ENCODE results near the gene RNF26. TPM values are rescaled to one million over a fixed set of nuclear protein-coding genes. Genes with fewer than 3 reads are reported as not detected.
A peak's percentile ranks its signal among the peaks of the same experiment; 100 is the strongest.

The RNF26 gene
- polyA plus RNA-seq, 4 donors: 6.5 to 28.3 (median 17.5) TPM

DNA sequence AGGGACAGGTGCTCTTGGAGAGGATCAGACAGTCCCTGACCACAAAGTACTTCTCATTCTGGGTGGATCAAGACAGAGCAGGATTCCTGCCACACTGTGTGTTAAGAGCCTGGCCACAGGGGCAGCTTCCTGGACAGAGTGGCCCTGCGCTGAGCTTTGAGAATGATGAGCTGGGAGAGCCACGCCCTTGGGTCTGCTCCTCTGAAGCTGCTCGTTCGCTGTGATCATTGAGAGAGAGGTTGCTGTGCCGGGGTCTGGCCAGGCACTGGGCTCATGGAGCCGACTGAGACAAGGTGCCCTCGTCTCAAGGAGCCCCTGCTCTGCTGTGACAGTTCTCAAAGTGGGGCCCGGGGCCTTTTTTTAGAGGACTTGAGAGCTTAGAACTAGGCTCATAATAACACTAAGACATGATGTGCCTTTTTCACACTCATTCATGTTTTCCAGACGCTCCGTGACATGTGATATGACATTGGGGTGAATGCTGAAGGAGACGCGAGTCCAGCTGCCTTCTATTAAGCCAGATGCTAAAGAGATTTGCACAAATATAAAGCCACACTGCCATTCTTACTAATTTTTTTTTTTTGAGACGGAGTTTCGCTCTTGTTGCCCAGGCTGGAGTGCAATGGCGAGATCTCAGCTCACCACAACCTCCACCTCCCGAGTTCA is 13.7 kb downstream of the RNF26 start:
- Histone ChIP-seq H3K27me3 (ENCODE audit: control insufficient read depth in 3 of 3, insufficient read depth in 3 of 3, low read length in 3 of 3) (peaks cover 0 to 2% (median 0%) of the 10 kb centered on the region in 3 donors), H3K4me1 (ENCODE audit: control insufficient read depth in 3 of 3, insufficient read depth in 2 of 3, low read depth in 1 of 3, low read length in 2 of 3) (peaks cover 1 to 10% (median 3%) of the 10 kb centered on the region in 3 donors), H3K36me3 (ENCODE audit: control insufficient read depth in 3 of 3, insufficient read depth in 2 of 3, low read depth in 1 of 3, low read length in 3 of 3) (no peaks in the 10 kb centered on the region), H3K4me3 (ENCODE audit: low read depth in 1 of 3, low read length in 3 of 3) (no peak overlapping the region), H3K27ac (ENCODE audit: low read depth in 1 of 3, low read length in 2 of 3) (no peak overlapping the region), H3K9me3 (ENCODE audit: control insufficient read depth in 2 of 2, insufficient read depth in 1 of 2, low read depth in 1 of 2, low read length in 1 of 2) (no peaks in the 10 kb centered on the region)
- 72 to 83% (median 83%) methylated on average over 16 of the region's 16 CpGs for WGBS, 3 donors
- DNase-seq (no peak), FAIRE-seq (no peak)

DNA sequence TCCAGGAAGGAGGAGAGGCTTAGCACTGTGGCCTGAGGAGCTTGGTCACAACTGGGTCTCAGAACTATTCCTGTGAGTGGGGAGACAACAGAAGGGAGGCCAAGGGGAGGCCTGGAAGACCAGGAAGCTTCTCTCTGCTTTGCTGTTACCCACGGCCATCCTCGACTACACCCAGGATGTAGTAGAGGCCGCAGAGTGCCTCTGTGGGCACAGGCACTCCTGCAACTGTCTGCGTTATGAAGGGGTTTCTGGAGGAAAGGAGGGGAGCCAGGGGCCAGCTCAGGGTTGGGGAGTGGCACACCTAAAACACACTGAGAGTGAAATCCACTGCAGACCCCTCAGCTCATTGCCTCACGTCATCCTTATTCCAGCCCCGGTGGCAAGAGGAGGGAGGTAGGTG is 16.0 kb downstream of the RNF26 start:
- H3K4me3 ChIP-seq (ENCODE audit: low read depth in 1 of 3, low read length in 3 of 3): no peak overlapping the region
- H3K27ac ChIP-seq (ENCODE audit: low read depth in 1 of 3, low read length in 2 of 3): no peak overlapping the region
- H3K27me3 ChIP-seq (ENCODE audit: control insufficient read depth in 3 of 3, insufficient read depth in 3 of 3, low read length in 3 of 3): peaks cover 0 to 2% (median 0%) of the 10 kb centered on the region in 3 donors
- 66 to 83% (median 82%) methylated on average over 6 of the region's 6 CpGs for WGBS, 3 donors
- H3K4me1 ChIP-seq (ENCODE audit: control insufficient read depth in 3 of 3, insufficient read depth in 2 of 3, low read depth in 1 of 3, low read length in 2 of 3): peaks cover 2 to 21% (median 3%) of the 10 kb centered on the region in 3 donors
- FAIRE-seq: no peak
- DNase-seq: no peak
- H3K9me3 ChIP-seq (ENCODE audit: control insufficient read depth in 2 of 2, insufficient read depth in 1 of 2, low read depth in 1 of 2, low read length in 1 of 2): no peaks in the 10 kb centered on the region
- H3K36me3 ChIP-seq (ENCODE audit: control insufficient read depth in 3 of 3, insufficient read depth in 2 of 3, low read depth in 1 of 3, low read length in 3 of 3): peaks cover 0 to 1% (median 0%) of the 10 kb centered on the region in 3 donors

DNA sequence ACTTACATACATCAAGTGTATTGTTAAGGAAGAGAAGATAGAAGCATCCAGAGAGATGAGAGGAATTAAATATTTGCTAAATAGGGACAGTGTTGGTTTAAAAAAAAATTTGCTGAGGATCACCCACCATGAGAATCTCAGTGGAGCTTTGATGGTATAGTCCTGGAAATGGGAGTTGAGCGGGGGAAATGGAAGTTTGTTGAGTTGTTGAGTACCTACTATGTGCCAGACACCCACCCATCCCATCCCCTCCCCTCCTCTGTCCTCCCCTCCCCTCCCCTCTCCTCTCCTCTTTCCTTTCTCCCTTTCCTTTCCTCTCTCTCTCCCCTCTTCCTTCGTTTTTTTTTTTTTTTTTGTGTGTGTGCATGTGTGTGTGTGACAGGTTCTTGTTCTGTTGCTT is 16.9 kb downstream of the RNF26 start:
- no peak for FAIRE-seq
- H3K36me3 ChIP-seq (ENCODE audit: control insufficient read depth in 3 of 3, insufficient read depth in 2 of 3, low read depth in 1 of 3, low read length in 3 of 3): peaks cover 0 to 9% (median 3%) of the 10 kb centered on the region in 3 donors
- H3K4me1 ChIP-seq (ENCODE audit: control insufficient read depth in 3 of 3, insufficient read depth in 2 of 3, low read depth in 1 of 3, low read length in 2 of 3): peaks cover 2 to 27% (median 3%) of the 10 kb centered on the region in 3 donors
- no peak overlapping the region for H3K4me3 ChIP-seq (ENCODE audit: low read depth in 1 of 3, low read length in 3 of 3)
- 42 to 100% (median 50%) methylated on average over 1 to 2 of the region's 2 CpGs for WGBS, 3 donors
- DNase-seq: no peak
- no peak overlapping the region for H3K27ac ChIP-seq (ENCODE audit: low read depth in 1 of 3, low read length in 2 of 3)
- peaks cover 0 to 2% (median 0%) of the 10 kb centered on the region in 3 donors for H3K27me3 ChIP-seq (ENCODE audit: control insufficient read depth in 3 of 3, insufficient read depth in 3 of 3, low read length in 3 of 3)
- no peaks in the 10 kb centered on the region for H3K9me3 ChIP-seq (ENCODE audit: control insufficient read depth in 2 of 2, insufficient read depth in 1 of 2, low read depth in 1 of 2, low read length in 1 of 2)

DNA sequence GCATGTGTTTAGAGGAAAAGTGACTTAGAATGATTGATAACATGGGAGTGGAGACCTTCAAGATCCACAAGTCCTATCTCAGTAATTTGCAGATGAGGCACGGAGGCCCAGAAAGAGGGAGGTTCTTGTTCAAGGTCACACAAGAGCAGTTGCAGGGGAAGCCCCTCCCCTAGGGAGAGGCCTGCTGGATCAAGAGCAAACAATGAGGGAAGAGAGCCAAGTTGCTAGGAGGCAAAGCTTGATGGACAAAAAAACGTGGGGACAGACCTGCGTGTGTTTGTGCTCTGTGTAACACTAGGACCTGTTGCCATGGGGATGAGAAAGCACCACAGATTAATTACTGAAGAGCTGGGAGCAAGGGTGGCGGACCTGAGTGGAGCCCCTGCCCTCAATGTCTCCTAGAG is 18.5 kb downstream of the RNF26 start:
- Histone ChIP-seq H3K9me3 (ENCODE audit: control insufficient read depth in 2 of 2, insufficient read depth in 1 of 2, low read depth in 1 of 2, low read length in 1 of 2) (no peaks in the 10 kb centered on the region), H3K4me1 (ENCODE audit: control insufficient read depth in 3 of 3, insufficient read depth in 2 of 3, low read depth in 1 of 3, low read length in 2 of 3) (peaks cover 2 to 32% (median 3%) of the 10 kb centered on the region in 3 donors), H3K27ac (ENCODE audit: low read depth in 1 of 3, low read length in 2 of 3) (peak overlapping the region in 2 of 3 donors; percentile 12 to 32), H3K36me3 (ENCODE audit: control insufficient read depth in 3 of 3, insufficient read depth in 2 of 3, low read depth in 1 of 3, low read length in 3 of 3) (peaks cover 0 to 16% (median 6%) of the 10 kb centered on the region in 3 donors), H3K27me3 (ENCODE audit: control insufficient read depth in 3 of 3, insufficient read depth in 3 of 3, low read length in 3 of 3) (peaks cover 0 to 2% (median 0%) of the 10 kb centered on the region in 3 donors), H3K4me3 (ENCODE audit: low read depth in 1 of 3, low read length in 3 of 3) (no peak overlapping the region)
- WGBS, 3 donors: 8 to 27% (median 18%) methylated on average over 4 of the region's 4 CpGs
- DNase-seq (peak; percentile 77 to 87), FAIRE-seq (no peak)

DNA sequence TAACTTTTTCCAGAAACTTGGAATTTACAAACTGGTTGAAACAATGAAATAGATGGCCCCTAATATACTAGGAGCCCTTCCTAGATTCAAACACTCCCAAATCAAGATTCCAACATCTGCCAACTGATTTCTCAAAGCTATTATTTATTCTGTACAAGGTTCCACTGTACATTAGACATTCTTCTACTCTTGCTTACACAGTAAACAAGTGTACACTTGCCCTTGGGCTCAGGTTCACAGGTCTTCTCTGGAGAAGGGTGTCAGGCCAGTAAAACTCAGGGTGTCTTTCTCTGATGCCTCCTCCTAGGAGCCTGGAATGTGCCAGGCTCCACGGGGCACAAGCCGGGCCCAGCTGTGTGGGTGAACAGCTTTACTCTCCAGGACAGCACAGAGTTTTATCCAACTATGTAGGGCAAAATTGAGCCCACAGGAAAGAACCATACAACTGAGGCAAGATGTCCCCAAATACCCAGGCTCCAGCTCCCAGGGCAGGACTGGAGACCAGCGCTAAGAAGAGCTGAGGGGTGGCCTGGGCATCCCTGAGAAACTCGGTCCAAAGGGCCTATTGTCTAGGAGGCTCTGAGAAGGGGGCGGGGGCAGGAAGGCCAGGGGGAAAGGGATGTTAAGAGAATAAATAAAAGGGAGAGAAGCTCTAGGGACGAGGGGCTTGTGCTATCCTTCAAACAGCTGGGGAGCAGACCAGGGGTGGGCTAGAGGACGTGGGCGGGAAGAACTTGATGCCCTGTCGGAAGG is 20.9 kb downstream of the RNF26 start:
- DNase-seq (no peak), FAIRE-seq (no peak)
- Histone ChIP-seq H3K9me3 (ENCODE audit: control insufficient read depth in 2 of 2, insufficient read depth in 1 of 2, low read depth in 1 of 2, low read length in 1 of 2) (no peaks in the 10 kb centered on the region), H3K4me1 (ENCODE audit: control insufficient read depth in 3 of 3, insufficient read depth in 2 of 3, low read depth in 1 of 3, low read length in 2 of 3) (peaks cover 2 to 32% (median 3%) of the 10 kb centered on the region in 3 donors), H3K4me3 (ENCODE audit: low read depth in 1 of 3, low read length in 3 of 3) (no peak overlapping the region), H3K27me3 (ENCODE audit: control insufficient read depth in 3 of 3, insufficient read depth in 3 of 3, low read length in 3 of 3) (no peaks in the 10 kb centered on the region), H3K27ac (ENCODE audit: low read depth in 1 of 3, low read length in 2 of 3) (no peak overlapping the region), H3K36me3 (ENCODE audit: control insufficient read depth in 3 of 3, insufficient read depth in 2 of 3, low read depth in 1 of 3, low read length in 3 of 3) (peaks cover 0 to 30% (median 11%) of the 10 kb centered on the region in 3 donors)
- WGBS, 3 donors: 65 to 71% (median 69%) methylated on average over 9 of the region's 9 CpGs

DNA sequence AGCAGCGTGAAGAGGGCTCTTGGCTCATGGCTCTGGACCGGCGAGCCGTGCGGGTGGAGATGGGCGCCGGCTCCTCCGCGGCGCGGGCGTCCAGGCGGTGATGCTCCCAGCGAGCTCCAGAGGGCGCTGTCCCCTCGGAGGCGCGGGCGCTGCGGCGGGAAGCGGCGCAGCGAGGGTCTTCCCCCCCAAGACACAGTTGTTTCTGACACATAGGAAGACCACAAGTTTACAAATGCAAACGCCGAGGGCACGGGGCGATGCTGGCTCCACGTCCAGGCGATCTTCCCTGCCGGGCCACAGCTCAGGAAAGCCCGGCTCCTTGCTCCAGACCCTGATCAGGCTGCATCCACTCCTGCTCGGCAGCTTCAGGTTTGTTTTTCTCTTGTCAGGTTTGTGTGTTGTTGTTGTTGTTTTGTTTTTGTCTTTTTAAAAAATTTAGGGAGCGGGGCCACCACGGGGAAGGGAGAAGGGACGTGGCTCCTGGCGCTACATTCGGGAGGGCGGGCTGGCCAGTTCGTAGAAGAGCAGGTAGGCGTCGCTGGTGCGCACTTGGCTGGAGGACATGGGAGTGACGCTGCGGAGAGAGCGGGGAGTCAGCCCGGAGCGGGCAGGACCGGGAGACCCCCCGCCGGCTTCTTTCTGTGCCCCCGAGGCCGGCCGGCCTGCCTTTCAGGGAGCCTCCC is 22.2 kb downstream of the RNF26 start:
- Histone ChIP-seq H3K27ac (ENCODE audit: low read depth in 1 of 3, low read length in 2 of 3) (peak overlapping the region in 2 of 3 donors; percentile 15 to 45), H3K36me3 (ENCODE audit: control insufficient read depth in 3 of 3, insufficient read depth in 2 of 3, low read depth in 1 of 3, low read length in 3 of 3) (peaks cover 0 to 30% (median 11%) of the 10 kb centered on the region in 3 donors), H3K4me1 (ENCODE audit: control insufficient read depth in 3 of 3, insufficient read depth in 2 of 3, low read depth in 1 of 3, low read length in 2 of 3) (peaks cover 2 to 45% (median 6%) of the 10 kb centered on the region in 3 donors), H3K4me3 (ENCODE audit: low read depth in 1 of 3, low read length in 3 of 3) (peak overlapping the region in 2 of 3 donors; percentile 33 to 51), H3K9me3 (ENCODE audit: control insufficient read depth in 2 of 2, insufficient read depth in 1 of 2, low read depth in 1 of 2, low read length in 1 of 2) (no peaks in the 10 kb centered on the region), H3K27me3 (ENCODE audit: control insufficient read depth in 3 of 3, insufficient read depth in 3 of 3, low read length in 3 of 3) (no peaks in the 10 kb centered on the region)
- DNase-seq (peak; percentile 77 to 90), FAIRE-seq (no peak)
- WGBS, 3 donors: 1 to 4% (median 3%) methylated on average over 48 to 54 of the region's 54 CpGs

DNA sequence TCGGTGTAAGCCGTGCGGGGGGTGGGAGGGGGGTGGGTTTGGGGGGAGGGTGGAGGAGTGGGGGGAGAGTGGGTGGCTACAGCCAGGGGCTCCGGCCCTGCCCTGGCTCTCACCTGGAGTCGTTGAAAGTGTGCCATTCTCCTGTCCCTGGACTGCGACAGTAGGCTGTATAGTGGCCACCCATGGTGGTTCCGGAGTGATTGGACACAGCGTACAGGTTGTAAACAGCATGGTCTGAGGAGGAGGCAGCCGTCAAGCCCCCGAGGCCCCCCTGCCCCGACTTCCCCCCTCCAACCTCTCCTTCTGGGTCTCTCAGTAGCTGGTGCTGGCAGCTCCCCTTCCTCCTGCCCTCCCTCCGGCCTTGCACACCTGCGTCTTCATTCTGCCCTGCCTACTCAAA is 22.7 kb downstream of the RNF26 start:
- H3K27ac ChIP-seq (ENCODE audit: low read depth in 1 of 3, low read length in 2 of 3): peak overlapping the region in 1 of 3 donors; percentile 15
- H3K4me3 ChIP-seq (ENCODE audit: low read depth in 1 of 3, low read length in 3 of 3): peak overlapping the region in 2 of 3 donors; percentile 33 to 51
- H3K27me3 ChIP-seq (ENCODE audit: control insufficient read depth in 3 of 3, insufficient read depth in 3 of 3, low read length in 3 of 3): no peaks in the 10 kb centered on the region
- peaks cover 0 to 30% (median 11%) of the 10 kb centered on the region in 3 donors for H3K36me3 ChIP-seq (ENCODE audit: control insufficient read depth in 3 of 3, insufficient read depth in 2 of 3, low read depth in 1 of 3, low read length in 3 of 3)
- peaks cover 2 to 49% (median 6%) of the 10 kb centered on the region in 3 donors for H3K4me1 ChIP-seq (ENCODE audit: control insufficient read depth in 3 of 3, insufficient read depth in 2 of 3, low read depth in 1 of 3, low read length in 2 of 3)
- DNase-seq: no peak
- WGBS, 3 donors: 39 to 43% (median 41%) methylated on average over 13 of the region's 13 CpGs
- H3K9me3 ChIP-seq (ENCODE audit: control insufficient read depth in 2 of 2, insufficient read depth in 1 of 2, low read depth in 1 of 2, low read length in 1 of 2): no peaks in the 10 kb centered on the region
- no peak for FAIRE-seq

Measured in small intestine (tissue), 7 donors.